Measurements from ENCODE around the gene ENTREP1. TPM values are rescaled to one million over a fixed set of nuclear protein-coding genes. Genes with fewer than 3 reads are reported as not detected.

Gene ENTREP1
- total RNA-seq (1 to 10 TPM; 2.7 to 7.9 (median 4.8) TPM), polyA plus RNA-seq (1 to 10 TPM; 5.2 to 8.8 TPM)

GRCh38 chr9:69324549-69325401, at the start of gene ENTREP1:
TSS of gene ENTREP1 (plus strand) at chr9:69325215. CDS start at chr9:69325310, 95 bp downstream.
- H3K9me3 ChIP-seq = no peaks in the 10 kb centered on the region
- TF ChIP-seq, protein P1, sequence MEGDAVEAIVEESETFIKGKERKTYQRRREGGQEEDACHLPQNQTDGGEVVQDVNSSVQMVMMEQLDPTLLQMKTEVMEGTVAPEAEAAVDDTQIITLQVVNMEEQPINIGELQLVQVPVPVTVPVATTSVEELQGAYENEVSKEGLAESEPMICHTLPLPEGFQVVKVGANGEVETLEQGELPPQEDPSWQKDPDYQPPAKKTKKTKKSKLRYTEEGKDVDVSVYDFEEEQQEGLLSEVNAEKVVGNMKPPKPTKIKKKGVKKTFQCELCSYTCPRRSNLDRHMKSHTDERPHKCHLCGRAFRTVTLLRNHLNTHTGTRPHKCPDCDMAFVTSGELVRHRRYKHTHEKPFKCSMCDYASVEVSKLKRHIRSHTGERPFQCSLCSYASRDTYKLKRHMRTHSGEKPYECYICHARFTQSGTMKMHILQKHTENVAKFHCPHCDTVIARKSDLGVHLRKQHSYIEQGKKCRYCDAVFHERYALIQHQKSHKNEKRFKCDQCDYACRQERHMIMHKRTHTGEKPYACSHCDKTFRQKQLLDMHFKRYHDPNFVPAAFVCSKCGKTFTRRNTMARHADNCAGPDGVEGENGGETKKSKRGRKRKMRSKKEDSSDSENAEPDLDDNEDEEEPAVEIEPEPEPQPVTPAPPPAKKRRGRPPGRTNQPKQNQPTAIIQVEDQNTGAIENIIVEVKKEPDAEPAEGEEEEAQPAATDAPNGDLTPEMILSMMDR (IDR thresholded peaks at IDR 0.05) = no peak
- intact Hi-C loops (cut with DNase I) = no loop called here
- H3K36me3 ChIP-seq = no peaks in the 10 kb centered on the region
- H3K27ac ChIP-seq = peak within 1 kb of the TSS; percentile 16 to 68 (median 62)
- DNase-seq (peak; percentile 76 to 89 (median 80)), FAIRE-seq (no peak), ATAC-seq (peak; percentile 95 to 97 (median 96))
- no peaks in the 10 kb centered on the region for H3K27me3 ChIP-seq
- 1% methylated on average over 46 to 81 of the region's 81 CpGs for WGBS, 2 donors
- H3K4me1 ChIP-seq = peaks cover 0 to 6% (median 0%) of the 10 kb centered on the region in 3 donors
- H3K4me3 ChIP-seq = peak within 1 kb of the TSS; percentile 35 to 67 (median 52)

- H3K4me1 ChIP-seq = no peaks in the 10 kb centered on the region
- ATAC-seq (no peak), FAIRE-seq (no peak), DNase-seq (no peak)
- H3K27me3 ChIP-seq = no peaks in the 10 kb centered on the region
- 81 to 83% methylated on average over 5 of the region's 5 CpGs for WGBS, 2 donors
- TF ChIP-seq, protein P1 (IDR thresholded peaks at IDR 0.05) = no peak
- no peak overlapping the region for H3K27ac ChIP-seq
- intact Hi-C loops (cut with DNase I) = no loop called here
- H3K9me3 ChIP-seq = no peaks in the 10 kb centered on the region
- H3K4me3 ChIP-seq = no peak overlapping the region
- no peaks in the 10 kb centered on the region for H3K36me3 ChIP-seq
These were observed 48.2 kb upstream of the ENTREP1 start for GRCh38 chr9:69276775-69277174.

GRCh38 chr9:69279084-69279731, 45.8 kb upstream of the ENTREP1 start:
- Histone ChIP-seq H3K27me3 (no peaks in the 10 kb centered on the region), H3K36me3 (no peaks in the 10 kb centered on the region), H3K27ac (no peak overlapping the region), H3K9me3 (no peaks in the 10 kb centered on the region), H3K4me3 (no peak overlapping the region), H3K4me1 (no peaks in the 10 kb centered on the region)
- FAIRE-seq (no peak), ATAC-seq (no peak), DNase-seq (no peak)
- 77 to 79% methylated on average over 5 of the region's 5 CpGs for WGBS, 2 donors
- TF ChIP-seq, protein P1 (IDR thresholded peaks at IDR 0.05) = no peak
- intact Hi-C loops (cut with DNase I) = no loop called here

GRCh38 chr9:69279733-69280132, 45.3 kb upstream of the ENTREP1 start:
- H3K36me3 ChIP-seq = no peaks in the 10 kb centered on the region
- TF ChIP-seq, protein P1 (IDR thresholded peaks at IDR 0.05) = no peak

More at GRCh38 chr9:69279733-69280132, 45.3 kb upstream of the ENTREP1 start:
- DNase-seq (no peak), ATAC-seq (no peak), FAIRE-seq (no peak)
- Histone ChIP-seq H3K27ac (no peak overlapping the region), H3K27me3 (no peaks in the 10 kb centered on the region), H3K4me3 (no peak overlapping the region), H3K4me1 (no peaks in the 10 kb centered on the region), H3K9me3 (no peaks in the 10 kb centered on the region)
- 44 to 56% methylated on average over 3 of the region's 3 CpGs for WGBS, 2 donors
- intact Hi-C loops (cut with DNase I) = no loop called here

Data from pancreas (tissue), 10 donors.